PC-3 (cell line): ENCODE results near the gene MON2.

Source experiments
- CTCF ChIP-seq: fragments of 300-600 bp; sonication (generic); conservative IDR thresholded peaks from 2 replicates; pipeline ENCODE4 v1.5.1; 2017; ENCODE audit warnings: antibody characterized with exemption, low read depth, mild to moderate bottlenecking, low read length
- EZH2 ChIP-seq: fragments of 300-600 bp; sonication (generic); IDR thresholded peaks from one replicate; pipeline ENCODE4 v1.6.1; 2017; ENCODE audit warnings: antibody characterized with exemption, mild to moderate bottlenecking, low read length; ENCODE audit not compliant: unreplicated experiment

DNA sequence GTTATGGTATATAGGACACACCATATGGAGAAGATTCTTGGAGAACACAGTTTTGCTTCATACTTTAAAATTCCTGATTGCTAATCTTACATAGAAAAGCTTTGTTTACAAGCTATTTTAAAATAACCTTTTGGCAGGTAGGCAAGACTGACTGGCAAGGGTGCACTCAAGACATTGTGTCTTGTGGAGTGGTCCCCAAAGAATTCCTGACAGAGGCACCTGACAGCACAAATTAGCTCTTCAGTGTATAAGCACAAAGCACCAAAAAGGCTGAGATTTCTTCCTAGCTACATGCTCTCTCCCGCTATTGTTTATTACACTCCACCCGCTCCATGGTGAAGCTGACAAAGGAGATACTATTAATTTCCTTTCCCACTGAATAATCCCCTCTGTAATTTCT lies 139.4 kb downstream of the MON2 start:
- TF ChIP-seq CTCF, result no peak
- no peak for TF ChIP-seq EZH2
